Measurements from ENCODE around the gene DPH6. TPM values are rescaled to one million over a fixed set of nuclear protein-coding genes. Genes with fewer than 3 reads are reported as not detected.

DPH6 gene
- total RNA-seq, 1 donor from 2014 or later: 20.9 TPM

DNA sequence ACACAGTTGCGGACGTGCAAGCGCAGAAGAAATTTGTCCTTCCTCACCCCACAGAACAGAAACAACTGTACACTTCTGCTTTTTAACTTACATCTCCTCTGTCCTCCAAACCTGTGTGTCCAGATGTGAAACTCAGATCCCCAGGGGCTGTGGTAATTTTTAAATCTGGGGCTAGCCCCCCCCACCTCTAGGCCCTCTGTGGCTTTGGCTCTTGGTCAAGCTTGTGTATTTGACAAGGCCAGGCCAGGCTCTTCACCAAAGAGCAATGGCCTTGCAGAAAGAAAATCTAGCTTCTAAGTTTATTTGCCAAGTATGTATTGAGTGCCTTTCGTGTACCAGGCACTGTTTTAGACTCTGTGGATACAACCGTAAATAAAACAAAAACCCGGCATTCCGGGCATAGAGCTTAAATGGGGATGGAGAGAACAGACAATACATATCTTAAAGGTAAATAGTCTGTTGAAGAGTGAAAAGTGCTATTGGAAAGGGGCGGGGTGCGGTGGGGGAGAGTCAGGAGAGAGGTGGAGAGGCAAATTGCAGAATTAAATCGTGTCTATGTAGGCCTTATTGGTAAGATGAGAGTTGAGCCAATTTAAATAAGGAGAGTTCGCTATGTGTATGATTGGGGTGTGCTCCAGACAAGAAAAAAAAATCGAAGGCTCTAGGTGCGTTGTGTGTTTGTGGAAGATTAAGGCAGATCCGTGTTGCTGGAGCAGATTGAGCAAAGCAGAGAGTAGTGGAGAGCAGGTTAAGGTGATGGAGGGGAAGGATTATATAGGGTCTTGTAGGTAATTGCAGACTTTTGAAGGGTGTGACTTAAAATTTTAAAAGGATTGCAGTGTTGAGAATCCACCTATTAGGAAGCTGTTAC lies 781 bp upstream of the DPH6 start:
- Histone ChIP-seq H3K9ac (ENCODE audit: low read depth in 1 of 3, low read length in 3 of 3) (peak overlapping the region; percentile 93 to 99 (median 98)), H3K4me3 (ENCODE audit: low read length in 3 of 3) (peak overlapping the region; percentile 91 to 95 (median 94)), H3K27ac (ENCODE audit: low read depth, low read length) (peak overlapping the region; percentile 96), H3K9me3 (ENCODE audit: control insufficient read depth in 3 of 3, low read length in 3 of 3) (no peaks in the 10 kb centered on the region), H3K4me1 (ENCODE audit: control insufficient read depth in 3 of 3, insufficient read depth in 3 of 3, low read length in 3 of 3) (peaks cover 4 to 22% (median 6%) of the 10 kb centered on the region in 3 donors), H3K36me3 (ENCODE audit: control insufficient read depth in 3 of 3, insufficient read depth in 3 of 3, low read length in 3 of 3) (no peaks in the 10 kb centered on the region), H3K27me3 (ENCODE audit: control insufficient read depth in 3 of 3, insufficient read depth in 3 of 3, low read length in 3 of 3) (no peaks in the 10 kb centered on the region)

DNA sequence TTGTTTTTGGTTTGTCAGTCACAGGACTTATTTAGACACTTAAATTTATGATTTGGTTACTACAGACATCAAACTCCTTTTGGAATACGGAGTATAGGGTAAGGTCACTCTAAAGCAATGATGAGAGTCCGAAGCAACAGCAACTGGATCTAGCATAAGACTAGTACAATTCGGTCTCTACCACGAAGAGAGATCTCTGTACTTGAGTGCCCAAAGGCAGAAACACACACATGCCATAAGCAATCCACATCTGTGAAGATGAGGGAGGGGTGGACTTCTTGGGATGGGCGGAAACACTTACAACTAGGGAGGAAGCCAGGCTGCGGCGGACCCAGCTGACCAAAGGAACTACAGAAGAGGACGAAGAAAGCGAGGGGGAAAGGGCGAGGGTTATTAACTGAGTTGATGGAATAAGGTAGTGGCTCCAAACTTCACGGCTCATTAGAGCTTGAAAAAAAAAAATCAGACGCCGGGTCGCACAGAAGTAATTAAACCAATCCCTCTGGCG lies 595 bp downstream of the DPH6 start:
- Histone ChIP-seq H3K36me3 (ENCODE audit: control insufficient read depth in 3 of 3, insufficient read depth in 3 of 3, low read length in 3 of 3) (peaks cover 0 to 2% (median 0%) of the 10 kb centered on the region in 3 donors), H3K9me3 (ENCODE audit: control insufficient read depth in 3 of 3, low read length in 3 of 3) (no peaks in the 10 kb centered on the region), H3K4me1 (ENCODE audit: control insufficient read depth in 3 of 3, insufficient read depth in 3 of 3, low read length in 3 of 3) (peaks cover 4 to 22% (median 6%) of the 10 kb centered on the region in 3 donors), H3K4me3 (ENCODE audit: low read length in 3 of 3) (peak overlapping the region; percentile 91 to 95 (median 94)), H3K27ac (ENCODE audit: low read depth, low read length) (peak overlapping the region; percentile 96), H3K27me3 (ENCODE audit: control insufficient read depth in 3 of 3, insufficient read depth in 3 of 3, low read length in 3 of 3) (no peaks in the 10 kb centered on the region), H3K9ac (ENCODE audit: low read depth in 1 of 3, low read length in 3 of 3) (peak overlapping the region; percentile 93 to 99 (median 98))

DNA sequence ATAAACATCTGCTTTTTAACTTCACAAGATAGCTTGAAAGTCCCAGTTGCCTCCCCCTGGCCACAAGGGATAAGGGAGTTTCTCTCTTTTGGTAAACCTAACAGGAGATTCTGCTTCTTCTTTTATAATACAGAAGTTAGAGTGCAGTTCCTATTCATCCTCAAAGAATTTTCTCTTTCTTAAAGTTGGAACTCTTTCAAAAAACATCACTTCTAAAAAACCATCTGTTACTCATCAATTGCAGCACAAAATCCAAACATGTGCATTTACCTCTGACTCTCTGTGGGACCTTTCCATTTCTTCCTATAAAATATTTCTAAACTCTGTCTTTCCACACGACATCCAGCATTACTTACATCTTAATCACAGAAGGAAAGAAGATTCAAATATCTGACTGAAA lies 5.1 kb downstream of the DPH6 start:
- peaks cover 3 to 6% (median 4%) of the 10 kb centered on the region in 3 donors for H3K36me3 ChIP-seq (ENCODE audit: control insufficient read depth in 3 of 3, insufficient read depth in 3 of 3, low read length in 3 of 3)
- no peaks in the 10 kb centered on the region for H3K9me3 ChIP-seq (ENCODE audit: control insufficient read depth in 3 of 3, low read length in 3 of 3)
- no peak overlapping the region for H3K27ac ChIP-seq (ENCODE audit: low read depth, low read length)
- H3K4me3 ChIP-seq (ENCODE audit: low read length in 3 of 3): no peak overlapping the region
- H3K9ac ChIP-seq (ENCODE audit: low read depth in 1 of 3, low read length in 3 of 3): no peak overlapping the region
- H3K4me1 ChIP-seq (ENCODE audit: control insufficient read depth in 3 of 3, insufficient read depth in 3 of 3, low read length in 3 of 3): peaks cover 0 to 11% (median 4%) of the 10 kb centered on the region in 3 donors
- no peaks in the 10 kb centered on the region for H3K27me3 ChIP-seq (ENCODE audit: control insufficient read depth in 3 of 3, insufficient read depth in 3 of 3, low read length in 3 of 3)

DNA sequence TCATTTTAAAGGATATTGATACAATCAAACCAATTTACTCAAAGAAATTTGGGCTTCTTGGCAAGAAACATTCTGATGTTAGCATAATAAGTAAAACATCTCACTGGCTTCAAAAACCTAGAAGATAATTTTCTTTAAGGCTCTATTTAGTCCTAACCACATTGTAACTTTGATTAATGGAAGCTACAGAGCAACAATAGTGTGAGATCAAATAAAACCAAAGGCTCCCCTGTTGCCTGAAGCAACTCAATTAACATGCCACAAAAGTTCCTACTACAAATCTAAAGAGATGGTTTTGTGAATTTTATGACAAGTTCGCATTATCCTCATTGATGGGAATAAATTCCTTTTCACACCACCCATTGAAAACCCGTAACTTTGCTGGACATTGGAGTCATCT lies 5.9 kb downstream of the DPH6 start:
- H3K36me3 ChIP-seq (ENCODE audit: control insufficient read depth in 3 of 3, insufficient read depth in 3 of 3, low read length in 3 of 3): peaks cover 3 to 6% (median 4%) of the 10 kb centered on the region in 3 donors
- no peak overlapping the region for H3K27ac ChIP-seq (ENCODE audit: low read depth, low read length)
- H3K4me3 ChIP-seq (ENCODE audit: low read length in 3 of 3): no peak overlapping the region
- H3K9me3 ChIP-seq (ENCODE audit: control insufficient read depth in 3 of 3, low read length in 3 of 3): no peaks in the 10 kb centered on the region
- no peaks in the 10 kb centered on the region for H3K27me3 ChIP-seq (ENCODE audit: control insufficient read depth in 3 of 3, insufficient read depth in 3 of 3, low read length in 3 of 3)
- H3K4me1 ChIP-seq (ENCODE audit: control insufficient read depth in 3 of 3, insufficient read depth in 3 of 3, low read length in 3 of 3): peaks cover 0 to 7% (median 4%) of the 10 kb centered on the region in 3 donors
- no peak overlapping the region for H3K9ac ChIP-seq (ENCODE audit: low read depth in 1 of 3, low read length in 3 of 3)

DNA sequence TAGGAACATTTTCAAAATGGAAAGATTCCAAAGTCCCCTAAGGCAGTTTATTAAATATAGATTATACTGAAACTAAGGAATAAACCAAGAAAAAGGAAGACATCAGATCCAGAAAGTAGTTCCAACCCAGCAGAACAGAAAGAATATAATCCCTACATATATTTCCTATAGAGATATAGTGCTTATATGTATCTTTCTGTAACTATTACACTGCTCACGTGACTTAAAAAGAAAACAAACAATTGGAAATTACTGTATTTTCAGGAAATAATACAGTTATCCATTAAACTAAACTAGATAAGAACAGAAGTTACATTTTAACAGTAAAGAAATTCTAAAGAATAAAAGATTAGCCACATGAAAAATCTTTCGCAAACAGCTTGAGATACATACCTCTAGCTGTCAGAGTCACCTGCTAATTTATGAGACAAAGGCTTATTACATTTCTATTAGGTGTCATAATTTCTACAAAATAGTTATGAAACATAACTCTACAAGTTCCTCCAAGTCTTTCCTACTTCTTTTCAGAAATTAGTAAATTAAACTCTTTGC lies 10.5 kb downstream of the DPH6 start:
- no peak overlapping the region for H3K4me3 ChIP-seq (ENCODE audit: low read length in 3 of 3)
- no peak overlapping the region for H3K27ac ChIP-seq (ENCODE audit: low read depth, low read length)

DNA sequence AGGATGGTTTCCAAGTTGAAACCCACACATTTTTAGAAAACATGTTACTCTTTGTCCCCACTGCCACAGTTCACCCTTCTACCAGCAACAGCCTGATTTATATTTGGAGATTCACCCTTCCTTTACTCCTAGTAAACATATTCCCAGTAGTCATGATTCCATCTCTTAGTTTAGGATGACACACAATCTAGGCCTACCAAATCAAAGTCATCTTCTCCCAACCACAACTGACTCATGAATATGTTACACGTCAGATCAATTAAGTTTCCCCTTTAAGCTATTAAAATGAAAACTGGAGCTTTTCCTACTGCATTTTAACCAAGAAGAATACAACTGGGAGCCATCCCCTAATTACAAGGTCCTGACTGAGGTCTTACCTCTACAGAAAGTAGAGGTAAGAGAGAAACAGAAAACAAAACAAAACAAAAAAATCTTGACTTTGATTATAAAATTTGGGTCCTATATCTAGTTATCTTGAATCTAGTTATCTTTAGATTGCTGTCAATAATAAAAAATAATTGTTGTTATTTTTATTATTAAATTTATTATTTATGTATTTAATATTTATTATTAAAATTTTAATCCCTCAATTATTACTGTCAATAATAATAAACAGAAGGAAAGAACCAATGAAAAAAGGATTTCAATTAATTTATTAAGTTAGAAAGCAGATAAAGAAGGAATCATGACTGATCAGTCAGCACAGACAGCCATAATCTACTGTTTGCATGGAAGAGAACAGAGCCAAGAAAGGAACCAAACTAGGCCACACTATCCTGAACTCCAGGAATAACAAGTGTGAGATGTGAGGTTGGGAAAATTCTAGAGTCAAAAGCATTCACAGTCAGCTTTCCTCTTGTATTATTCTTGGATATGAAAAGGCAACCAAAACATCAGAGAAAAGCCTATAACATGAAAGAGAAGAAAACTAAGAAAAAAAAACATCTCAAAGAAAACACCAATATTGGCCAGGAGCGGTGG lies 12.5 kb downstream of the DPH6 start:
- Histone ChIP-seq H3K4me3 (ENCODE audit: low read length in 3 of 3) (no peak overlapping the region), H3K27ac (ENCODE audit: low read depth, low read length) (no peak overlapping the region), H3K36me3 (ENCODE audit: control insufficient read depth in 3 of 3, insufficient read depth in 3 of 3, low read length in 3 of 3) (peaks cover 3 to 6% (median 4%) of the 10 kb centered on the region in 3 donors), H3K9me3 (ENCODE audit: control insufficient read depth in 3 of 3, low read length in 3 of 3) (no peaks in the 10 kb centered on the region), H3K9ac (ENCODE audit: low read depth in 1 of 3, low read length in 3 of 3) (no peak overlapping the region), H3K4me1 (ENCODE audit: control insufficient read depth in 3 of 3, insufficient read depth in 3 of 3, low read length in 3 of 3) (no peaks in the 10 kb centered on the region), H3K27me3 (ENCODE audit: control insufficient read depth in 3 of 3, insufficient read depth in 3 of 3, low read length in 3 of 3) (no peaks in the 10 kb centered on the region)

More for the DNA sequence above, 10.5 kb downstream of the DPH6 start:
- Histone ChIP-seq H3K27me3 (ENCODE audit: control insufficient read depth in 3 of 3, insufficient read depth in 3 of 3, low read length in 3 of 3) (no peaks in the 10 kb centered on the region), H3K9me3 (ENCODE audit: control insufficient read depth in 3 of 3, low read length in 3 of 3) (no peaks in the 10 kb centered on the region), H3K9ac (ENCODE audit: low read depth in 1 of 3, low read length in 3 of 3) (no peak overlapping the region), H3K36me3 (ENCODE audit: control insufficient read depth in 3 of 3, insufficient read depth in 3 of 3, low read length in 3 of 3) (peaks cover 3 to 6% (median 4%) of the 10 kb centered on the region in 3 donors), H3K4me1 (ENCODE audit: control insufficient read depth in 3 of 3, insufficient read depth in 3 of 3, low read length in 3 of 3) (no peaks in the 10 kb centered on the region)

DNA sequence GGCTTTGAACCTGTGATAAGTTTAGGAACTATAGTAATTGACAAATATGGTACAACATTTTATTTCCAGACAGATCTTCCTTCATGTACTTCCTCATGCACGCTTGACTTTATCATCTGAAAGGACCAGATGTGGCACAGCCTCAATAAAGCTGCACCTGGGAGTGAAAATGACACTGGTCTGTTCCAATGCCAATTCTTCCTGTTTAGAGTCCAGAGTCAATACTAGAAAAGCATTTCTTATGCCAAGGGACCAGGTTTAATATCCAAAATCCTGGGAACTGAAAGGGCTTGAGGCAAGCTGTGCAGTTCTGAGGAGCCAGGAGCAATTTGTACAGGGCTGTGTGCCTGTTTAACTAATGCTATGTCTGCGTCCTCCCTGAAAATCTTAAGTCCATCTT lies 15.3 kb downstream of the DPH6 start:
- H3K9ac ChIP-seq (ENCODE audit: low read depth in 1 of 3, low read length in 3 of 3): no peak overlapping the region
- no peak overlapping the region for H3K4me3 ChIP-seq (ENCODE audit: low read length in 3 of 3)
- H3K4me1 ChIP-seq (ENCODE audit: control insufficient read depth in 3 of 3, insufficient read depth in 3 of 3, low read length in 3 of 3): no peaks in the 10 kb centered on the region
- H3K27ac ChIP-seq (ENCODE audit: low read depth, low read length): no peak overlapping the region
- H3K27me3 ChIP-seq (ENCODE audit: control insufficient read depth in 3 of 3, insufficient read depth in 3 of 3, low read length in 3 of 3): no peaks in the 10 kb centered on the region
- no peaks in the 10 kb centered on the region for H3K9me3 ChIP-seq (ENCODE audit: control insufficient read depth in 3 of 3, low read length in 3 of 3)
- peaks cover 0 to 3% (median 0%) of the 10 kb centered on the region in 3 donors for H3K36me3 ChIP-seq (ENCODE audit: control insufficient read depth in 3 of 3, insufficient read depth in 3 of 3, low read length in 3 of 3)

DNA sequence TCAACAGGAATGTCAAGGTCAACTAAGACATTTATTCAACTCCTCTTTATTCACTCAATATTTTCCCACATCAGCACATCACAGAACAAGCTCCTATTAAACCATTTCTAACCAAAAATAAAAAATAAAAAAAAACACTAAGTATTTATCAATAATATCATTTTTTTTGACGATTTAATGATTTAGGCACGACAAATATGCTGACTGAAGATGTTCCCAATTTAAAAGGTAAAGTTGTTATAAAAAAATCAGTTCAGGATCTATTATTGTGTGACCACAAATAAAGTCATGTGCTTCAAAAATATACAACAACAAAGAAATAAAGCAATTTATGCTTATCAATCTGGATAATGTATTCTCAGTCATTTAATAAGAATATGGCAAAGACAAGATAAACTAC lies 16.2 kb downstream of the DPH6 start:
- no peaks in the 10 kb centered on the region for H3K4me1 ChIP-seq (ENCODE audit: control insufficient read depth in 3 of 3, insufficient read depth in 3 of 3, low read length in 3 of 3)
- no peak overlapping the region for H3K9ac ChIP-seq (ENCODE audit: low read depth in 1 of 3, low read length in 3 of 3)
- H3K9me3 ChIP-seq (ENCODE audit: control insufficient read depth in 3 of 3, low read length in 3 of 3): no peaks in the 10 kb centered on the region
- no peak overlapping the region for H3K27ac ChIP-seq (ENCODE audit: low read depth, low read length)
- peaks cover 0 to 3% (median 0%) of the 10 kb centered on the region in 3 donors for H3K36me3 ChIP-seq (ENCODE audit: control insufficient read depth in 3 of 3, insufficient read depth in 3 of 3, low read length in 3 of 3)
- H3K4me3 ChIP-seq (ENCODE audit: low read length in 3 of 3): no peak overlapping the region
- H3K27me3 ChIP-seq (ENCODE audit: control insufficient read depth in 3 of 3, insufficient read depth in 3 of 3, low read length in 3 of 3): no peaks in the 10 kb centered on the region

DNA sequence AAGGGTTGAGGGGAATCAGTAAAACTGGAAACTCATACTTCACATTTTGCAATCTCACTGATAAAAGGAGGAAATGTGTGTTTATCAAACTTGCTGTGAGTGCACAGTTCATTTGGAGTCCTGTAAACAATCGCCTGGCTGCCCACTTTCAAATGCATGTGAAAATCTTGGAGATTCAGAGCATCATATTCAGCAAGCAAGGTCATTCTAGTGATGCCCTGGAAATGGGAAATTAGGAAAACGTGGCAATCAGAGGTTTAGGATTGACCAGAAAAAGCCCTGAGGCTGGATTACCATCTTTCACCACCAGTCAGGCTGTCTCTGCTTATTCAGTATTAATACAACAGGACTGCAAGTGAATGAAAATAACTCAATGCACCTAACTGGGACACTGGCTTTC lies 23.9 kb downstream of the DPH6 start:
- no peaks in the 10 kb centered on the region for H3K4me1 ChIP-seq (ENCODE audit: control insufficient read depth in 3 of 3, insufficient read depth in 3 of 3, low read length in 3 of 3)
- no peaks in the 10 kb centered on the region for H3K9me3 ChIP-seq (ENCODE audit: control insufficient read depth in 3 of 3, low read length in 3 of 3)
- H3K9ac ChIP-seq (ENCODE audit: low read depth in 1 of 3, low read length in 3 of 3): no peak overlapping the region
- H3K27me3 ChIP-seq (ENCODE audit: control insufficient read depth in 3 of 3, insufficient read depth in 3 of 3, low read length in 3 of 3): no peaks in the 10 kb centered on the region
- no peaks in the 10 kb centered on the region for H3K36me3 ChIP-seq (ENCODE audit: control insufficient read depth in 3 of 3, insufficient read depth in 3 of 3, low read length in 3 of 3)
- no peak overlapping the region for H3K27ac ChIP-seq (ENCODE audit: low read depth, low read length)
- no peak overlapping the region for H3K4me3 ChIP-seq (ENCODE audit: low read length in 3 of 3)
